Measurements from ENCODE around the gene DENND10. TPM values are rescaled to one million over a fixed set of nuclear protein-coding genes. Genes with fewer than 3 reads are reported as not detected.

The DENND10 gene
- polyA plus RNA-seq, 1 experiment: 107 TPM

DNA sequence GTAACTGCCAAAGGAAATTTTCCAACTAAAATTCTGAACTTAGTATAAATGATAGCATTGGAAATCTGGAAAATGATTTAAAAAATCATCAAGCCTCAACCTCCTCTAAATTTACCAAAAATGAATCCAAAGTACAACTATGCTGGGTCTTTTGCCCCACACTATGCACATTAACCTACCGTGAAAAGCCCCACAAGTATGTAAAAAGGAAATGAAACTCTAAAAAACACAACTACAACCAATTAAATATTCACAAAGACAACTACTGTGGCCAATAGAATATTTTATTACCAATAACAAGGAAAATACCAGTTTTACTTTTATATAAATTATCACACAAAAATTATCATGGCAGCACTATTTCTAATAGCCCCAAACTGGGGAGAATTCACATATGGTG is 42.6 kb upstream of the DENND10 start:
- no peaks in the 10 kb centered on the region for H3K9me3 ChIP-seq (ENCODE audit: control insufficient read depth, insufficient read depth, low read length)
- no peaks in the 10 kb centered on the region for H3K27me3 ChIP-seq (ENCODE audit: control insufficient read depth, insufficient read depth, low read length)
- TF ChIP-seq, protein P1, sequence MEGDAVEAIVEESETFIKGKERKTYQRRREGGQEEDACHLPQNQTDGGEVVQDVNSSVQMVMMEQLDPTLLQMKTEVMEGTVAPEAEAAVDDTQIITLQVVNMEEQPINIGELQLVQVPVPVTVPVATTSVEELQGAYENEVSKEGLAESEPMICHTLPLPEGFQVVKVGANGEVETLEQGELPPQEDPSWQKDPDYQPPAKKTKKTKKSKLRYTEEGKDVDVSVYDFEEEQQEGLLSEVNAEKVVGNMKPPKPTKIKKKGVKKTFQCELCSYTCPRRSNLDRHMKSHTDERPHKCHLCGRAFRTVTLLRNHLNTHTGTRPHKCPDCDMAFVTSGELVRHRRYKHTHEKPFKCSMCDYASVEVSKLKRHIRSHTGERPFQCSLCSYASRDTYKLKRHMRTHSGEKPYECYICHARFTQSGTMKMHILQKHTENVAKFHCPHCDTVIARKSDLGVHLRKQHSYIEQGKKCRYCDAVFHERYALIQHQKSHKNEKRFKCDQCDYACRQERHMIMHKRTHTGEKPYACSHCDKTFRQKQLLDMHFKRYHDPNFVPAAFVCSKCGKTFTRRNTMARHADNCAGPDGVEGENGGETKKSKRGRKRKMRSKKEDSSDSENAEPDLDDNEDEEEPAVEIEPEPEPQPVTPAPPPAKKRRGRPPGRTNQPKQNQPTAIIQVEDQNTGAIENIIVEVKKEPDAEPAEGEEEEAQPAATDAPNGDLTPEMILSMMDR (IDR thresholded peaks at IDR 0.05; ENCODE audit: low read depth, low read length): no peak
- DNase-seq (ENCODE audit: low read depth, low spot score): no peak
- ChIA-PET CTCF (no interaction called here), POLR2A (no interaction called here)
- no peak overlapping the region for H3K4me3 ChIP-seq (ENCODE audit: low read depth, low read length)
- H3K27ac ChIP-seq (ENCODE audit: low read depth, low read length): no peak overlapping the region

DNA sequence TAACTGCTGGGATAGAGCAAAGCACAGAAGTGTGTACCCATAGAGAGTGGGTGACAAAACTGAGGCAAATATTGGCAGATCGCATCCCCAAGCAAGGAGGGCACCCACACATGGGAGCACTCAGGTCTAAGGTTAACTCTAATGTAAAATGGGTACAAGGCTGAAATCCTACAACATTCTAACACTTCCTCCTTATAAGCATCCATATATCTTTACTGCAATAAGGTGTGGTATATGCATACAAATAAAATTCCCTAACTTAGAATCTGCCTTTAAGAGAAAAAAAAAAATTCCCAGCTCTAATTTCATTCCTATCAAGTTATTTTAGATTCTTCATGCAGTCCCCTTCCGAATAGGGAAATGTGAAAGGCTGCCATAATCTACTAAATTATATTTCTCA is 42.0 kb upstream of the DENND10 start:
- ChIA-PET CTCF (interaction anchor here (1.8 kb wide), 1 partner anchor 8 kb away, joined by 5 read pairs; no protein-coding TSS in a partner anchor), POLR2A (no interaction called here)
- H3K27ac ChIP-seq (ENCODE audit: low read depth, low read length): no peak overlapping the region
- no peaks in the 10 kb centered on the region for H3K27me3 ChIP-seq (ENCODE audit: control insufficient read depth, insufficient read depth, low read length)
- TF ChIP-seq, protein P1 (IDR thresholded peaks at IDR 0.05; ENCODE audit: low read depth, low read length): no peak
- no peak for DNase-seq (ENCODE audit: low read depth, low spot score)
- H3K4me3 ChIP-seq (ENCODE audit: low read depth, low read length): no peak overlapping the region
- H3K9me3 ChIP-seq (ENCODE audit: control insufficient read depth, insufficient read depth, low read length): no peaks in the 10 kb centered on the region

DNA sequence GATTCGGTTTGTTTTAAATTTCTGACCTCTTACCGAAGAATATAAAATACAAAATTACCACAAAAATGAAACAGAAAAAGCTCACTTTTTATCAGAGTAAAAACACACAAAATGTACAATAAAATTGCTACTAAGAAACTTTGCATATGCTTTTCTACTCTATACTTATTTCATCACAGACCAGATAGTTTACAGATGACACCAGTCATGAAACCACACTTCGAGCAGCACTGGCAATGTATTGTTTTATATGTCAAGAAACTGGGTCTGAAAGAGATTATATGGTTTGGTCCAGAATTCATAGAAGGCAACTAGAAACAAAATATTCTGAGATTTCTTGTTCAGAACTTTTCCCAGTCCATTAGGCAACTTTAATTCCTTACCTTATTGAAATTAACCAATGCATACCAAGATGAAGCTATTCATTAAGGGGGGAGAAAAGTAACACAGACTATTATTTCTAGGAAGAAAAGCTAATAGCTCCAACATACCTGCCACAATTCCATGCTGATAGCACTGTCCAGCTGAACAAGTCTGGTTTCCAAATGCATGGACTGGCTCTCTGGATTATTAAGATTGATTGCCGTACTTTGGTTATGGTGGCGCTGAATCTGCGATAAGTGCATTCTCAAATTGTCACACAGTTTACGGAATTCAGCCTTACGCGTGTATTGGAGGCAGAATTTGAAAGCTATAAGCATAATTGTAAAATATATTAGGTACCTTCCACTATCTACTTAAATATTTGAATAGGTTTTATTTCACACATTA is 33.3 kb upstream of the DENND10 start:
- POLR2A ChIA-PET: no interaction called here
- TF ChIP-seq, protein P1 (IDR thresholded peaks at IDR 0.05; ENCODE audit: low read depth, low read length): no peak
- CTCF ChIA-PET: interaction anchor here (0.5 to 0.8 kb wide), 3 partner anchors 17 to 42 kb away, joined by 3 to 4 read pairs (median 3); no protein-coding TSS in a partner anchor
- Histone ChIP-seq H3K4me3 (ENCODE audit: low read depth, low read length) (no peak overlapping the region), H3K9me3 (ENCODE audit: control insufficient read depth, insufficient read depth, low read length) (no peaks in the 10 kb centered on the region), H3K27me3 (ENCODE audit: control insufficient read depth, insufficient read depth, low read length) (no peaks in the 10 kb centered on the region), H3K27ac (ENCODE audit: low read depth, low read length) (no peak overlapping the region)
- DNase-seq (ENCODE audit: low read depth, low spot score): no peak

DNA sequence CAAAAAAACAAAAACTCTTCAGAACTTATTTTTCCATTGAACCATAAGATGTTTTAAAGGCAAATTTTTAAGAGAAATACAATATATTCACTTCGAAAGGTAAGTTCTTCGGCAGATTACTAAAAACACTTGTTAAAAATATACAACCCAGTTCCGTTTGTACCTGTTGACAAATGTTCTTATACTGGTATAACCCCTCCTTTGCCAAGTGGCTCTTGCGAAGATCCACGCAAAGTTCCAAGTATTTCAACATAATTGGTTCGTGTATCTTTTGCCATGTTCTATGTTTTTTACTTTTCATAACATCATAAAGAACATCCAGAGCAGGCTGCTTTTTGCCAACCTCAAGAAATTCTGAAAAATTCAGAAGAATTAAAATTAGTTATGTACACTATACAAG is 30.3 kb upstream of the DENND10 start:
- DNase-seq (ENCODE audit: low read depth, low spot score): no peak
- ChIA-PET POLR2A (no interaction called here), CTCF (no interaction called here)
- no peak overlapping the region for H3K27ac ChIP-seq (ENCODE audit: low read depth, low read length)
- H3K9me3 ChIP-seq (ENCODE audit: control insufficient read depth, insufficient read depth, low read length): no peaks in the 10 kb centered on the region
- H3K4me3 ChIP-seq (ENCODE audit: low read depth, low read length): no peak overlapping the region
- TF ChIP-seq, protein P1 (IDR thresholded peaks at IDR 0.05; ENCODE audit: low read depth, low read length): no peak
- H3K27me3 ChIP-seq (ENCODE audit: control insufficient read depth, insufficient read depth, low read length): no peaks in the 10 kb centered on the region

DNA sequence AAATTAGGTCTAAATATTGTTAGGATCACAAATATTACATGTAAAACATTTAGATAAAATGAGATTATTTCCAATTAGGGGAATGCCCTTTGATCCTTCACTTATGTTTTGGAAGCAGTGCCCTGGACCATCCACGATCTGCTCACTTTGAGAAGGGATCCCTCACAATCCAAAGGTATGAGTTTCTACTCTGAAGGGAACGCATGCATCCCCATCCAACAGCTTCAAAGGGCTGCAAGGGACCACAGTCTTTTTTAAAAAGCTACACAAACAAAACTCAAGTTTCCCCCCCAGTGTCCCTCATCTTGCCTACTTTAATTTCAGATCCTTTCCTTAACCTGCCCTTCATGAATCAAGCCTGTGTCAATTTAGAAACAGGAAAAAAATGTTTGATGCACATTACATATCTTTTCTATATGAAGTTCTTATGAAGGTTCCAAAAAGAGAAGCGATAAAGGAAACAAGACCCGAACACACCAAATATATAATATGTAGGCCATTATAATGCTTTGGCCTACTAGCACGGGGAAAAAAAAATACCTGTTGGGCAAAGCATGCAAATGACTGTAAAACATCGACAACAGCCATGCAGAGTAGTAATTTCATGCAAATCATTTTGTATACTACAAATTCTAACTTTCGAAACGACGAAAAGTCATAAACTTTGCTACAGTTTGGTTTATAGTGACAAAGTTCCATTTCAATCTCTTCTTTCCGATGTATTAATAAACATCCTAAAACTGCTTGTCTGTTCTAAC is 25.3 kb upstream of the DENND10 start:
- no peak overlapping the region for H3K27ac ChIP-seq (ENCODE audit: low read depth, low read length)
- peaks cover 6% of the 10 kb centered on the region; the same call in 1 of the 2 replicates for H3K9me3 ChIP-seq (ENCODE audit: control insufficient read depth, insufficient read depth, low read length)
- H3K27me3 ChIP-seq (ENCODE audit: control insufficient read depth, insufficient read depth, low read length): no peaks in the 10 kb centered on the region
- ChIA-PET POLR2A (interaction anchor here (0.7 kb wide), 1 partner anchor 406 kb away, joined by 3 read pairs; no protein-coding TSS in a partner anchor), CTCF (interaction anchor here (1.3 kb wide), 1 partner anchor 26 kb away, joined by 3 read pairs; the partner anchor contains the start of gene DENND10)
- no peak for DNase-seq (ENCODE audit: low read depth, low spot score)
- H3K4me3 ChIP-seq (ENCODE audit: low read depth, low read length): peak overlapping the region; percentile 93
- TF ChIP-seq, protein P1 (IDR thresholded peaks at IDR 0.05; ENCODE audit: low read depth, low read length): no peak

Data from AG04450 (cell line).